Thymus (tissue), 11 donors: ENCODE results near the gene PAK3. TPM values are rescaled to one million over a fixed set of nuclear protein-coding genes. Genes with fewer than 3 reads are reported as not detected.

Experiments used
- DNase-seq, 9 donors: peaks; one replicate each; pipeline ENCODE4 v3.0.0-alpha.2; 2013; ENCODE audit warnings: low spot score in 9 of 9, low read depth in 6 of 9, missing footprints in 1 of 9
- H3K27ac ChIP-seq, 2 donors: one replicate each; pipeline ENCODE4 v1.5.1; 2013; ENCODE audit warnings: control low read depth in 1 of 2, low read depth in 1 of 2, low read length in 1 of 2, mild to moderate bottlenecking in 1 of 2, moderate library complexity in 1 of 2
- H3K27me3 ChIP-seq, 2 donors: one replicate each; pipeline ENCODE4 v1.5.1; 2013; ENCODE audit warnings: low read length in 1 of 2; ENCODE audit not compliant: control insufficient read depth in 2 of 2, insufficient read depth in 1 of 2
- H3K36me3 ChIP-seq, 2 donors: one replicate each; pipeline ENCODE4 v1.5.1; 2013; ENCODE audit warnings: low read length in 1 of 2, mild to moderate bottlenecking in 1 of 2, moderate library complexity in 1 of 2; ENCODE audit not compliant: control insufficient read depth in 2 of 2, insufficient read depth in 2 of 2
- H3K4me1 ChIP-seq, 2 donors: one replicate each; pipeline ENCODE4 v1.5.1; 2013; ENCODE audit warnings: low read length in 2 of 2; ENCODE audit not compliant: control insufficient read depth in 2 of 2, insufficient read depth in 2 of 2
- H3K4me3 ChIP-seq, 2 donors: one replicate each; pipeline ENCODE4 v1.5.1; 2013; ENCODE audit warnings: low read length in 2 of 2, control low read depth in 1 of 2, mild to moderate bottlenecking in 1 of 2
- H3K9me3 ChIP-seq, 2 donors: one replicate each; pipeline ENCODE4 v1.5.1; 2013; ENCODE audit warnings: low read length in 1 of 2, mild to moderate bottlenecking in 1 of 2; ENCODE audit not compliant: control insufficient read depth in 2 of 2, insufficient read depth in 1 of 2
- WGBS: extraction: QIAGEN DNeasy Blood & Tissue Kit; methylation state at CpG from one replicate; pipeline ENCODE4 v1.1.7; 2013; 5-methylcytosine and 5-hydroxymethylcytosine counted together
- polyA plus RNA-seq: library from polyadenylated mRNA; stranded (reverse); fragments of 200-250 nt; gene quantifications from one replicate; pipeline ENCODE4 v1.2.3, GENCODE V29; 2013
- total RNA-seq: library from RNA; stranded (reverse); fragments of 120-200 nt; gene quantifications from one replicate; pipeline ENCODE4 v1.2.4, GENCODE V29; 2013
- donor health status: healthy.

PAK3 gene
- total and polyA plus RNA-seq, 2 donors = 1.0 to 1.4 TPM

DNA sequence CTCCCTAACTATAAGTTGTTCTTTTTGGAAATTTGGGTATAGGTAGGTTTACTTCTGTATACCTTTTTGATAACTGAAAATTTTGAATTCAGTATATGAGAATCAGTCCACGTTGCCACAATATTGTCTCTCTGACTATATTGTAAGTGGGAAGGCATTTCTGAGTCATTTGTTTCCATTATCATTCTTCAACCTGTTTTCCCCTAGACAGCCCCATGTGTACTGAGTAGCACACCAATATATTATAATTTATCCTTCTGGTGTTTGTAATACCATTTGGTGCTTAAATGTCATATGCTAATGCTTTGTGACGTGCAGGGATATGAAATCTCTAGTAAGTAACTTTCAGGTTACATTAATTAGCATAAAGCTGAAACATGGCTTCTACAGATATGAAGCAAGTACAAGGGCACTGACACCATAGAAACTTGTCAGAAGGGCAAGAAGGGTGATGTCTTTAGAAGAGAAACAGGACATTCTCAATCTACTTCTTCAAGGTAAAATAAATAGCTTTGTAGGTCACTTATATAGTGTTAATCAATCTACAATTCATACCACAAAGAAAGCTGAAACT is 27.7 kb downstream of the PAK3 start:
- DNase-seq = no peak
- H3K4me1 ChIP-seq = no peaks in the 10 kb centered on the region
- H3K27me3 ChIP-seq = no peaks in the 10 kb centered on the region

DNA sequence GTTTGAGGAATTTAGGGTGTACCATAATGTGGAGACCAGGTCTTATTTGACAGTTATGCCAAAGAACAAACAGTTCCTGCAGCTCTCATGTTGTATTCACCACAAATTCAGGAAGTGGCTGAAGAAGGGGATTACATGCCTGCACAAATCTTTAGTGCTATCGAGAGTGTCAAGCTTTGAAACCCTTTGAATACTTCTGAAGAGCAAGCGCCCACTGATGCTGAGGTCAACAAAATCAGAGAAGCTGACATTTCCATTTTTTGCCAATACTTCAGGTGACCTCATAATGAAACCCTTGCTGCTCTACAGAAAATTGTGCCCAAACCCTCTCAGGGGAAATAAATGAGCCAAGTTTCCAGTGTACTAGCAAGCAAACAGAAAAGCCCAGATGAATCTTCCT is 28.4 kb downstream of the PAK3 start:
- Histone ChIP-seq H3K9me3 (no peaks in the 10 kb centered on the region), H3K4me3 (no peak overlapping the region), H3K27me3 (no peaks in the 10 kb centered on the region), H3K36me3 (no peaks in the 10 kb centered on the region), H3K4me1 (no peaks in the 10 kb centered on the region), H3K27ac (no peak overlapping the region)
- no peak for DNase-seq
- WGBS = 41% methylated on average over 2 of the region's 2 CpGs

More for the DNA sequence above, 27.7 kb downstream of the PAK3 start:
- no peaks in the 10 kb centered on the region for H3K36me3 ChIP-seq
- no peaks in the 10 kb centered on the region for H3K9me3 ChIP-seq
- WGBS = 91% methylated on average over 2 of the region's 2 CpGs
- H3K4me3 ChIP-seq = no peak overlapping the region
- H3K27ac ChIP-seq = no peak overlapping the region

DNA sequence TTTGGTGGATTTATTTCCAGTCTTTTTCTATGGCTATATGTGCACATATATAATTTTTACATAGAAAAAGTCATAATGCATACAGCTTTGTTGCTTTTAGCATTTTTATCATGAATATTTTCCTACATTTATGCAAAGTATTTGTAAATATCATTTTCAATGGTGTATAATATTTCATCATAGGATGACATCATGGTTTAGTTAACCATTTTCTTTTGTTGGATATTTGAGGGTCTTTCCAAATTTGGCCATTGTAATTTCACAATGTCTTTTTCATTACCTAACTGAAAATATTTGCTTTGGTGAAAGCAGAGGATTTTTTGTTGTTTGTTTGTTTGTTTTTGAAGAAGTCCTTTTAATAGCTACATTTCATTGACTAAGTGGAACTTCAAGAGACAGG is 31.0 kb downstream of the PAK3 start:
- no peak overlapping the region for H3K27ac ChIP-seq
- no peak overlapping the region for H3K4me3 ChIP-seq
- H3K27me3 ChIP-seq = no peaks in the 10 kb centered on the region
- H3K4me1 ChIP-seq = no peaks in the 10 kb centered on the region
- H3K9me3 ChIP-seq = no peaks in the 10 kb centered on the region
- DNase-seq = no peak
- no peaks in the 10 kb centered on the region for H3K36me3 ChIP-seq

DNA sequence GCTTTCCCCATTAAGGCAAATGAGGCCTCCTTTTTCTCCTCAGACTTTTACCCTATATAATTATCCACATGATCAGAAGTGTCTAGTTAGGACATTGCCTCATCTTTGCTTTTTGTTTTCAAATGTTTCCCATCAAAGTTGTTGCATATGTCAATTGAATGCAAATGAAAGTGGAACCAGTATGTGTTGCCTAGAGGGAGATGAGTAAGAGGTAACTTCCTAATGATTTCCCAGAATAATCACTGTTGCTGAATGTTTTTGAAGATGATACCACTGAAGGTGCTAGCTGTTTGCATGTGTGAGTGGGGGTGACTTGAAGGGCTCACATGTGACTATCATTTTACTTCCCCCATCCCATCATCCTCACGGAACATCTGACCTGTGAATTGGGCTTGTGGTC is 33.9 kb downstream of the PAK3 start:
- Histone ChIP-seq H3K27me3 (no peaks in the 10 kb centered on the region), H3K27ac (no peak overlapping the region), H3K4me3 (no peak overlapping the region), H3K36me3 (no peaks in the 10 kb centered on the region), H3K9me3 (no peaks in the 10 kb centered on the region), H3K4me1 (no peaks in the 10 kb centered on the region)
- WGBS = 93% methylated on average over 1 of the region's 1 CpG
- no peak for DNase-seq

DNA sequence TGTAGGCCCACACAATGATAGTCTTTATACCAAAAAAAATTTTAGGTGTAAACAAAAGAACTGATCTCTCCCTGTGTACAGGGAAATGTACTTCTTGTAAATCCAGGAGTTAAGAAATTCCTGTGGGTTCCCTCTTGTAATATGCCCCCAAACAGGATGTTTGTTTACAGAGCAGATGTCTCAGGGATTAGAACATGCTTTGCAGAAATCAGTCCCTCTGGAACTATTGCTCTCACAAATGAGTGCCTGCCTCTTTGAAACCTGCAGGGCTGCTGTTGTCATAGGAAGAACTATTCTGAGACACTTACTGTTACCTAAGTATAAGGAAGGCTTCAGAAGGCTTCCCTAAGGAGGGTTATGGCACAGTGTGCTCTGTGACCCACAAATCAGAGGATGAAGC is 35.6 kb downstream of the PAK3 start:
- Histone ChIP-seq H3K4me3 (no peak overlapping the region), H3K9me3 (no peaks in the 10 kb centered on the region), H3K4me1 (no peaks in the 10 kb centered on the region), H3K27me3 (no peaks in the 10 kb centered on the region), H3K36me3 (no peaks in the 10 kb centered on the region), H3K27ac (no peak overlapping the region)
- DNase-seq = no peak

DNA sequence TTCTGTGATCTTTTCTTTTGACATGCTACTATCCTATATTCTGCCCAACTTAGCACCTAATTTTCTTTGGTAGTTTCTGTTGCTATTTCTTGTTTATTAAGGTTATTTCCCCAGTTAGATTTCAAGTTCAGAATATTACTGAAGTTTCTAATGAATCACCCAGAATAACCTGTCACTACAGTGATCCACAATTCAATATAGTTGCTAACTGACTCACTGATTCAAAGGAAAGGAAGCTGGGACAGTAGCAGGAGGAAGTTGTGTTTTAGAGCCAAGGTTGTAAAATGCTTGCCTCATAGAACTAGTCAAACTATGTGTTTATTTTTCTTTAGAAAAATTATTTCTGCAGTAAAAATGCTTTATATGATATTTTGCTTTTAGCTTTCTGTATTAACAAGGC is 37.4 kb downstream of the PAK3 start:
- Histone ChIP-seq H3K27me3 (no peaks in the 10 kb centered on the region), H3K9me3 (no peaks in the 10 kb centered on the region), H3K4me1 (no peaks in the 10 kb centered on the region), H3K36me3 (no peaks in the 10 kb centered on the region), H3K4me3 (no peak overlapping the region), H3K27ac (no peak overlapping the region)
- DNase-seq = no peak

DNA sequence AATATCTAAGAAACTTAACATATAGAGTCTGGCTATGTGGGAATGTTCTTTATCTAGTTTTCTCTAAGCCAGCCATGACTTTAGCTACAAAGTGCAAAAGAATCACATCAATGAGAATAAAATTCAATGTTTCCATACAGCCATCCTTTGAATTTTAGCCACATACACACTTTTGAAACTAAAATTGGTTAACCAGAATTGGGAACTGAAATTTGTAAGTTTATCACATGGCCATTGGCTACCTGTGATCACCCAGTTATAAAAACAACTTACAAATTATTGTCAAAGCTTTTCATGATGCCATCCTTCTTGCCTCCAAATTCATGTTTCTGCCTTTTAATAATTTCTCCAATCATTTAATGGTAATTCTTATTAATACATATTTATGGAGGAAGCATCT is 49.9 kb downstream of the PAK3 start:
- Histone ChIP-seq H3K27me3 (no peaks in the 10 kb centered on the region), H3K27ac (no peak overlapping the region), H3K9me3 (no peaks in the 10 kb centered on the region), H3K36me3 (no peaks in the 10 kb centered on the region), H3K4me3 (no peak overlapping the region), H3K4me1 (no peaks in the 10 kb centered on the region)
- DNase-seq = no peak

DNA sequence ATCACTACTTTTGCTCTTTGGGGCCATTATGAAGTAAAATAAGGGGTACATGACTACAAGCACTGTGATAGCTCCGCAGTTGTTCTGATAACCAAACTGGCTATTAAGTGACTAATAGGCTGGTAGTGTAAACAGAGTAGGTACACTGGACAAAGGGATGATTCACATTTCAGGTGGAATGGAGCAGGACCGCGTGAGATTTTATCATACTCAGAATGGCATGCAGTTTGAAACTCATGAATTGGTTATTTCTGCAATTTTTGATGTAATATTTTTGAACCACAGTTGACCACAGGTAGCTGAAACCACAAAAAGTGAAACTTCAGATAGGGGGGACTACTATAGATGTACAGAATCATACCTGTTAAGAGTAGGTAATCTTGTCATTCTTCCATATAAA is 55.8 kb downstream of the PAK3 start:
- H3K36me3 ChIP-seq = no peaks in the 10 kb centered on the region
- no peak for DNase-seq
- no peaks in the 10 kb centered on the region for H3K9me3 ChIP-seq
- 97% methylated on average over 3 of the region's 3 CpGs for WGBS
- H3K27me3 ChIP-seq = no peaks in the 10 kb centered on the region
- H3K4me3 ChIP-seq = no peak overlapping the region
- H3K27ac ChIP-seq = no peak overlapping the region
- H3K4me1 ChIP-seq = no peaks in the 10 kb centered on the region

DNA sequence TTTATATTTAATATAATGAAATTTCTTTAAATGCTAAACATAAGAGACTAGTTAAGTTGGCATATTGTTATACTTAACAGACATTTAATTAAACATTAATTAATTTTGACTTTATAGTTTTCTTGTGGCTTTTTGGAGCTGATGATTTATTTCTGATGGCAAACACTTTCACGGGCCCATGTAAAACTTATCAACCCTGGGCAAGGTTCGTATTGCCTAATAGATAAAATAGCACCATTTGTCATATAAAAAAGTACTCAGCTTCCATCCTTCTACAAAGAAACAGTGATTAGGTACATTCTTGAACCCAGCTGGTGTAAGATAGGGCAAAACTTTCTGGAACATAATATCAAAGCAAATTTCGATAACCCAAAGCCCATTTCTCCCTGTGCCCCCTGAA is 63.2 kb downstream of the PAK3 start:
- H3K27ac ChIP-seq = no peak overlapping the region
- no peaks in the 10 kb centered on the region for H3K27me3 ChIP-seq
- DNase-seq = no peak
- H3K4me1 ChIP-seq = no peaks in the 10 kb centered on the region
- no peak overlapping the region for H3K4me3 ChIP-seq
- H3K9me3 ChIP-seq = no peaks in the 10 kb centered on the region
- WGBS = 95% methylated on average over 3 of the region's 3 CpGs
- H3K36me3 ChIP-seq = no peaks in the 10 kb centered on the region

DNA sequence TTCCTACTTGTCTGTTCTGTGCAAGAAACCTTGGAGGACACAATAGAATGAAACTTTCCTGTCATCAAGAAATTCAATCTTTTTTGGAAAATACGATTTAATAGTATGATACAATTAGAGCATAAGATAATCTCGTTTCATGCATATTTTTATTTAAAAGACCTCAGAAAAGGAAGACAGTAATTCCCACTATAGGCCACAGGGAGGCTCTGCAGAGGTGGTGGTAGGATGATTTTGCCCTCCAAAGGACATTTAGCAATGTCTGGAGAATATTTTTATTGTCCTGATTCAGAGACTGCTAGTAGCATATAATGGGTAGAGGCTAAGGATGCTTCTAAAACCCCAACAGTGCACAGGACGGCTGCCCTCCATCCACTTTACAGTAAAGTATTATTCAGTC is 68.7 kb downstream of the PAK3 start:
- Histone ChIP-seq H3K9me3 (no peaks in the 10 kb centered on the region), H3K27me3 (no peaks in the 10 kb centered on the region), H3K4me3 (no peak overlapping the region), H3K36me3 (no peaks in the 10 kb centered on the region), H3K4me1 (no peaks in the 10 kb centered on the region), H3K27ac (no peak overlapping the region)
- DNase-seq = no peak
- WGBS = 60% methylated on average over 3 of the region's 3 CpGs
